GM12891 (cell line): ENCODE measurements around the gene PRMT1.

Source experiments
- DNase-seq: peaks from one replicate; pipeline ENCODE4 v3.0.0; 2011; ENCODE audit warnings: low spot score; ENCODE audit not compliant: insufficient read length
- FAIRE-seq: peaks from 2 replicates; lab custom pipeline; 2011; peaks lifted over from hg19 to GRCh38; lab: Jason Lieb, UNC
- PAX5 ChIP-seq: IDR thresholded peaks from 2 replicates; pipeline ENCODE4 v1.6.1; 2011; ENCODE audit warnings: low read length, moderate library complexity, mild to moderate bottlenecking; ENCODE audit not compliant: insufficient read depth, severe bottlenecking
- POLR2A ChIP-seq: IDR thresholded peaks from 2 replicates; pipeline ENCODE4 v1.6.1; 2011; ENCODE audit warnings: low read depth, low read length, control low read depth
- POLR2AphosphoS5 ChIP-seq: IDR thresholded peaks from 2 replicates; pipeline ENCODE4 v1.6.1; 2011; ENCODE audit warnings: low read depth, low read length, control low read depth
- POU2F2 ChIP-seq: IDR thresholded peaks from 2 replicates; pipeline ENCODE4 v1.6.1; 2011; ENCODE audit warnings: low read depth, mild to moderate bottlenecking, control low read depth, low read length, moderate library complexity
- SPI1 ChIP-seq: IDR thresholded peaks from 2 replicates; pipeline ENCODE4 v1.6.1; 2011; ENCODE audit warnings: low read depth, low read length, control low read depth
- TAF1 ChIP-seq: IDR thresholded peaks from 2 replicates; pipeline ENCODE4 v1.6.1; 2011; ENCODE audit warnings: low read depth, low read length, control low read depth

The PRMT1 gene

GRCh38 chr19:49657493-49658138, 19.5 kb upstream of the PRMT1 start:
- FAIRE-seq (no peak), DNase-seq (no peak)
- TF ChIP-seq POLR2AphosphoS5 (no peak), PAX5 (no peak)

DNA sequence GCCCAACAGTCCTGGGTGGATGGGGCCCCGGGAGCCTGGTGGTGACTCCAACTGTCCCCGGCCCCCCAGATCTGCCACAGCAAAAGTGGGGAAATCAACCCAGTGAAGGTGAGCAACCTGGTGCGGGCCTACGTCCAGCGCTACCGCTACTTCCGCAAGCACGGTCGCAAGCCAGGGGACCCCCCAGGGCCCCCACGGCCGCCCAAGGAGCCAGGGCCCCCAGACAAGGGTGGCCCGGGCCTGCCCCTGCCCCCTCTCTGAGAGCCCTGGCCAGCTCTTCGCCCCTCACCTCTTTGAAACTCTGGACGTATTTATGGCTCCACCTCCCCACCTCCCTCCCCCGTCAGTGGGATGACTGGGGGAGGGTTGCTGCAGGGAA, 18.9 kb upstream of the PRMT1 start:
- no peak for TF ChIP-seq POU2F2
- no peak for TF ChIP-seq PAX5
- no peak for TF ChIP-seq POLR2AphosphoS5
- FAIRE-seq, result no peak

GRCh38 chr19:49658566-49659442, 18.3 kb upstream of the PRMT1 start:
- DNase-seq (no peak), FAIRE-seq (no peak)
- TF ChIP-seq SPI1 (no peak), POLR2A (no peak), POLR2AphosphoS5 (no peak), PAX5 (no peak), POU2F2 (no peak), TAF1 (no peak)

More for the DNA sequence above, 18.9 kb upstream of the PRMT1 start:
- DNase-seq, result no peak

DNA sequence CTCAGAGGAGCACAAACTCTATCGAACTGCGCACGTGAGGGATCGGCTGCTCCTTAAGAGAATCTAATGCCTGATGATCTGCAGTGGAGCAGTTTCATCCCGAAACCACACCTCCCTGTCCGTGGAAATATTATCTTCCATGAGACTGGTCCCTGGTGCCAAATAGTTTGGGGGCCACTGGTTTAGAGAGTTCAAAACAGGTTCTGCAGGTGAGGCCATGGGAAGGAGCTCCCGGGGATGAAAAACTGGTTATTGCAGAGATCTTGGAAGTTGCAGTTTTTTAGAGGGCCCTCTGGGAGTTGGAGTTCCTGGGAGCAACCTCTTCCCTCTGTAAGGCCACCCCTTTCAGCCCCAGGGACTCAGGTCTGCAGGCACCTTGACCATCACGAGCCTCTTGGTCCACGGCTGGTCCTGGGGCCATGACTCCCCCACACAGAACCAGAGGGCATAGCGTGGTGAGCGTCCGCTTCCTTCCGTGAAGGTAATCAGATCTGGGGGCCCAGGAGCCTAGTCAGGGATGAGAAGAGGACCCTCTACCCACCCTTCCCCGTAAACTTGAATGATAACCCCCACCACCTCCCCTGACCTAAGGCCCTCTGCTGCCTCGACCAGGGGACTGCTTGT, 16.6 kb upstream of the PRMT1 start:
- TF ChIP-seq POU2F2 (no peak), POLR2A (no peak)
- DNase-seq (no peak), FAIRE-seq (no peak)

DNA sequence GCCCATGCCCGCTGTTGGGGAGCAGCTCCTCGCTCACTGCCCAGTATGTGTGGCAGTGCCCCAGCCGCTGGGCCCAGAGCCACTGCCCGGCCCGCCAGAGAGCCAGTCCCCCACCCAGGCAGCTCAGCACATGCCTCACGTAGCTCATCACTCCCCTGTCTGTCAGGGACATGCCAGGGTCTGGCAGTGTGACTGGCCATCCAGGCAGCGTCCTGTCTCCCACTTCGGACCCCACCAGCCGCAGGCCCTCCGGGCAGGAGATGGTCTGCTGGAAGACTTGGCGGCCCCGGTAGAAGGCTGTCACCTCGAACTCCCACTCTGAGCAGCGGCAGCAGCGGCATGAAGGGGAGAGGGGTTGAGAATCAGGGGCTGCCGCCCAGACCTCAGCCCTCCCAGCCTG, 15.1 kb upstream of the PRMT1 start:
- no peak for TF ChIP-seq PAX5
- no peak for FAIRE-seq
- DNase-seq, result no peak

DNA sequence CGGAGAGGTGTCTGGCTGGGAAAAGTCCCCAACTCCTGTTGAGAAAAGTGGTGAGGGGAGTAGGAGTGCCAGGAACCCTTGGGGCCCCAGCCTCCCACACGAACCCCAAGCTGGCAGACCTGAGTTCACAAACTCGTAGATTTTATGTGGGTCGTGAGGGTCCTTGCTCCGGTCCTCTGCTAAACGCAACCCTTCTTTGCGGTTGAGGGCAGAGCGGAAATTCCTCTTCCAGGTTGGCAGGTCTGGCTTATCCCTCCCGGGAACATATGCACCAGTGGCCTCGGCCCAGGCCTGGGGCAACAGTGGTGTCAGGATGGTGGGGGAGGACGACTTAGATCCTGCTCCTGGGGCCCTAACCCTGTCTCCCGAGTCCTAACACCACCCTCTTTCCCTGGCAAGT, 13.8 kb upstream of the PRMT1 start:
- FAIRE-seq, result no peak
- no peak for TF ChIP-seq POLR2A
- TF ChIP-seq POU2F2, result no peak
- TF ChIP-seq PAX5, result no peak
- TF ChIP-seq POLR2AphosphoS5, result no peak
- no peak for TF ChIP-seq TAF1
- TF ChIP-seq SPI1, result no peak
- DNase-seq, result no peak

DNA sequence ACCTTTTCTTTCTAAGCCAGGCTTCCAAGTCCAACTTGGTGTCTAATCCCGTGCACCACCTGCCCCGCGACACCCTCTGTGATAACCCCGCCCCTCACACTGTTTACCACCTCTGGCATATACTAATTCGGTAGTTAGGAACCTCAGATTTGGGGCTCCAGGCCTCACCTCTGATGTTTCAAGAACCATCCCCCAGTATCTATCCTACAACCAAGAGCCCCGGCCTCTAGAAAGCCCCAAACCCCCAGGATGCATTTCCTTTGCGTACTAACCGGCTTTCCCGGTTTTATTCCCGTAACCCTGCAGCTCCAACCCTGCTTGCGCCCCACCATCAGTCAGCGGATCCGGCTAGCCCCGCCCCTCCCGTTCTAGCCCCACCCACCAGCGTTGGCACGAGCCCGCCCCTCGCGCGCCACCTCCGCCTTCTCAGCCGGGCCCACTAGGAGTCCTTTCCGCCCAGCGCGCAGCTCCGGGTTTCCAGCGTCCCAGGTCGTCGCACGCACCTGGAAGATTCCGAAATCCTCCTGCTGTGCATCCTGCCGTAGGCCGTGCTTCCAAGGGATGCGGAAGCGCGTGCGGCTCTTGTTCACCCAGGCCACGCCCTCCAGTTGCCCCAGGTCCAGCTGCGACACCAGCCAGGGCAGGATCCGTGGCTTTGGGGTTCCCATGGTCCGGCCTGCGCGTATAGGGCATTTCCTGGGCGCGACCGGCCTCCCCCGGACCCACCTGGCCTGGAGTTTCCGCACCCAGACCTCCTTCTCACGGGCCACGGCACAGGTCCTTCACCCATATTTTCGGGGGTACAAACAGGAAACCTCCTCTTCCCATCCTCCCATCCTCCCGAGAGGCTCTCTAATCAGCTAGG, 12.7 kb upstream of the PRMT1 start:
- DNase-seq (peak; percentile 83), FAIRE-seq (peak; percentile 91)
- TF ChIP-seq SPI1 (no peak), POU2F2 (no peak), POLR2A (peak; percentile 18; the same call in 1 of the 2 replicates), POLR2AphosphoS5 (peak; percentile 61; the same call in 1 of the 2 replicates), PAX5 (no peak), TAF1 (no peak)

DNA sequence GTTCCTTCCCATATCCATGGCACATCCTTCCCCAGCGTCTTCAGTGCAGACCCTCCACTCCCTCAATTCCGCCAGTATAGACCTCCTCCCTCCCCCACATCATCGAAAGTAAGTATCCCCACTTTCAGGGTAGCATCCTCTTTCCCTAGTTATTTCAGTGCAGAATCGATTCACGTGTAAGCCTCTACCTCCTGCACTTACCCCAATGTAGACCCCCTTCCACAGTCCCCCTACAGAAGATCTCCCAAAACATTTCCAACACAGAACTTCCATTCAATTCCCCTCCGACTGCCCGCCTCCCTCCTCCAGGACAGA, 12.1 kb upstream of the PRMT1 start:
- no peak for DNase-seq

DNA sequence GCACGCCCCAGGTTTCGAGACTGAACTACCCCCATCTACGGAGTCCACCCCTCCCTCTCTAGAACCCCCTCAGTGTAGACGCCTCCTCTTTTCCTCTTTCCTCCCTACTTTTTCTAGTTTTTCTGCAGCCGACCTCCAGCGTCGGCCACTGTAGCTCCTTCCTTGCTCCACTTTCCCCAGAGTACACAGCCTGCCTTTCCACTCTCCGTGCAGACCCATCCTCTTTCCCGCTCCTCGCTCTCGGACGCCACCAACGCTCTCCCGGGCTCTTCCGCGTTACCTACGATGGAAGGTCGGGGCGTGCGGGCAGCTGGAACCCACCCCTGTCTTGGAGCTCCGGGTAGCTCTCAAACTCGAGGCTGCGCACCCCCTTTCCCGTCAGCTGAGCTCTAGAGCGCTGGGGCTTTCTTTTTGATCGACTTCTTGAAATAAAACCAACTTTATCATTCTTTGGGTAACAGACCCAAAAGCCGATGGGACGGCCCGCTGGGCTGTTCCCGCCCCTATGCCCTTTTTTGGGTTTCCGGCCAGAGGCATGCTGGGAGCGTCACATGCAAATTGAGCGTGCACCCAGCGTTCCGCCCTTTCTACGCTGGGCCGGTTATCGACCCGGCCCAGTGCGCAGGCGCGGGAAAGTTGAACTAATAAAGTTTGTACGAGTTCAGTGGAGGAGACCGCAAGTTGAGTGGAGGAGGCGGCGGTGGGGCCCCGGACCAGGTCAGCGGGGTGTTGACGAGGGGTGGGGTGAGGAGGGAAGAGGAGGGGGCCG, 11.5 kb upstream of the PRMT1 start, which contains the start of the genes BCL2L12 and IRF3:
Gene BCL2L12, plus strand, starts transcription at position 583 of the 769 bp plus-strand sequence. CDS start 760 bp downstream, outside the sequence.
Gene IRF3, minus strand, starts transcription at position 507 of the 769 bp plus-strand sequence. CDS start 1,019 bp downstream, outside the sequence.
- FAIRE-seq, result peak; percentile 98
- peak; percentile 96 for DNase-seq
- TF ChIP-seq POU2F2 (peak; percentile 99), SPI1 (no peak), POLR2AphosphoS5 (no peak; the same call in 1 of the 2 replicates), TAF1 (peak; percentile 64), PAX5 (no peak), POLR2A (peak; percentile 63; the same call in 1 of the 2 replicates)

More for the DNA sequence above, 12.1 kb upstream of the PRMT1 start:
- TF ChIP-seq TAF1, result no peak; the same call in 1 of the 2 replicates
- FAIRE-seq, result no peak

GRCh38 chr19:49666120-49666444, 11.0 kb upstream of the PRMT1 start:
- no peak for FAIRE-seq
- TF ChIP-seq PAX5 (no peak), POU2F2 (no peak), POLR2A (no peak), SPI1 (no peak), TAF1 (no peak), POLR2AphosphoS5 (no peak)

More at GRCh38 chr19:49666120-49666444, 11.0 kb upstream of the PRMT1 start:
- DNase-seq, result no peak
